SK-N-DZ (cell line): ENCODE measurements around the gene CPSF4L.

Source experiments
- DNase-seq: peaks from one replicate; pipeline ENCODE4 v3.0.0-alpha.2; 2015; ENCODE audit warnings: low spot score

CPSF4L gene

DNA sequence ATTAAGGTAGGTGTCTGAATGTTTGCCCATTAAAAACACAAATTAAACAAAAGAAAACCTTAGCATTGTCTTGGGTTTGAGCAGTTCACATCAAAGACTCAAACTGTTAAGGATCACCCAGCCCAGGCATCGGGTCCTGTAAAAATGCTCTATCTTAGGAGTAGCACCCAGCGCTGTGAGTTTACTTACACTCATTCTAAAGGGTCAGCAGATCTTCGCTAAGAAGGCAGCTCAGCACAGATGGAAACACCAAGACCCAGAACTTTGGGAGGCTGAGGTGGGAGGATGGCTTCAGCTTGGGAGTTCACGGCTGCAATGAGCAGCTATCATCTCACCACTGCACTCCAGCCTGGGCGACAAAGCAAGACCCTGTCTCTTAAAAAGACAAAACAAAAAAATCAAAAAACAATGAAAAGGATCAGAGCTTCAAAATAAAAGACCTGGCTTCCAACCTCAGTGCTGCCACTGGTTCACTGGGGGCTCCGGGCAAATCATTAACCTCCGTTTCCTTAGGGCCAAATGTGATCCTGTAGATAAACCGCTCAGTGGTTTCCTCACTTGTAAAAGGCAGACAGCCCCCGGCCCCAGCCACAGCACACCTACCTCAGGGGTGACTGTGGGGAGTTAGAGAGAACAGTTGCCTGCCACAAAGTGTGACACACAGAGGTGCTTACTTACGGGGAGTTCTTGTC, 57.7 kb downstream of the CPSF4L start:
- no peak for DNase-seq

DNA sequence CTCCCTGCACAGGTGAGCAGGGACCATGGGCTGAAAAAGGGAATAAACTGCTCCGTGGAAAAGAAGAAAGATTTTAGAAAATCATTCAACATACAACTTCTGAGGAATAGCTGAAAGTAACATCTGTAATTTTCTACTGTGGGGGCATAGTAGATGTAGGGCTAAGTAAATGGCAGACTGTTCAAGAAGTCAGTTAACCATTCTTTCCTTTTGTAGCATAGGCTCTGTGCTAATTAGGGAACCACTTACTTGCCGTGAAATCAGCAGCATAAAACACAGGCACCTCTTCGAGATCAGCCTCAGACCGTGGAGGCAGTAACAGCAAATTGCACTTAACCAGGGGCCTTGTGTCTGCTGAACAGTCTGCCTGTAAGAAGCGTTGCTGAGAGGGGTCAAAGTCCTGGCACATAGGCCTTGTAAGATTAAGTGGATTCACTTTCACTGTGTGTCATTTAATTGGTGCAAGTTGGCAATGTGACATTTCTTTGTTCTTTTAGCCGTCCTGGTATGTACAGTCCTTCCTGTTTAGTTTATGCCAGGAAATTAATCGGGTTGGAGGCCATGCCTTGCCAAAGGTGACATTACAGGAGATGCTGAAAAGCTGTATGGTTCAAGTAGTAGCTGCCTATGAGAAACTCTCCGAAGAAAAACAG, 58.4 kb downstream of the CPSF4L start:
- no peak for DNase-seq

DNA sequence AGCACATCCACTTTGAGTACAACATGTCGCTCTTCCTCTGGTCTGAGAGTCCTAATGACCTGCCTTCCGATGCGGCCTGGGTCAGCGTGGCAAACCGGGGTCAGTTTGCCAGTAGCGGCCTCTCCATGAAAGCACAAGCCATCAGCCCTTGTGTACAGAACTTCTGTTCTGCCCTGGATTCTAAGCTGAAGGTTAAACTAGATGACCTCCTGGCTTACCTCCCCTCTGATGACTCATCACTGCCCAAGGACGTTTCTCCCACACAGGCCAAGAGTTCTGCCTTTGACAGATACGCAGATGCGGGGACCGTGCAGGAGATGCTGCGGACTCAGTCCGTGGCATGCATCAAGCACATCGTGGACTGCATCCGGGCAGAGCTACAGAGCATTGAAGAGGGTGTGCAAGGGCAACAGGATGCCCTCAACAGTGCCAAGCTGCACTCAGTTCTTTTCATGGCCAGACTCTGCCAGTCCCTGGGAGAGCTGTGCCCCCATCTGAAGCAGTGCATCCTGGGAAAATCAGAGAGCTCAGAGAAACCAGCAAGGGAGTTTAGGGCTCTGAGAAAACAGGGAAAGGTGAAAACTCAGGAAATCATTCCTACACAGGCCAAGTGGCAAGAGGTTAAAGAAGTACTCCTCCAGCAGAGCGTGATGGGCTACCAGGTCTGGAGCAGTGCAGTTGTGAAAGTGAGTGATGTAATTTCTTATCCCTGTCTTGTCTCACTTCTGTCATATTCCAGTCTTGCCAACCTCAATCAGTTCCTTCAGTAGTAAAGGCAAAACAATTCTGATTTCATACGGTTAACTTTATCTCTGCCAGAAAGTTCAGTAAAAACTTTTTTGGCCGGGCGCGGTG, 60.2 kb downstream of the CPSF4L start:
- DNase-seq, result no peak

DNA sequence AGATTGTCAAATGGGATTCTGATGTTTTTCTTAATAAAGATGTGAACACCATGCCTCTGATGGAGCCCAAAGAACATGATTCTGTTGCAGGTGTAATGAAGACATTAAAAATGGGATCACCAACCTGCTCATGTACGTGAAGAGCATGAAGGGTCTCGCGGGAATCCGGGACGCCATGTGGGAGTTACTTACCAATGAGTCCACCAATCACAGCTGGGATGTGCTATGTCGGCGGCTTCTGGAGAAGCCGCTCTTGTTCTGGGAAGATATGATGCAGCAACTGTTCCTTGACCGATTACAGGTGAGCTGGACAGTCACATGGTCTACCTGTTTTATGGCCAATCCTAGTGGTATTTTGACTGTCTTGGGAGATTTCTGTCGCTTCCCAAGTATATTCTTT, 61.2 kb downstream of the CPSF4L start:
- DNase-seq, result no peak

DNA sequence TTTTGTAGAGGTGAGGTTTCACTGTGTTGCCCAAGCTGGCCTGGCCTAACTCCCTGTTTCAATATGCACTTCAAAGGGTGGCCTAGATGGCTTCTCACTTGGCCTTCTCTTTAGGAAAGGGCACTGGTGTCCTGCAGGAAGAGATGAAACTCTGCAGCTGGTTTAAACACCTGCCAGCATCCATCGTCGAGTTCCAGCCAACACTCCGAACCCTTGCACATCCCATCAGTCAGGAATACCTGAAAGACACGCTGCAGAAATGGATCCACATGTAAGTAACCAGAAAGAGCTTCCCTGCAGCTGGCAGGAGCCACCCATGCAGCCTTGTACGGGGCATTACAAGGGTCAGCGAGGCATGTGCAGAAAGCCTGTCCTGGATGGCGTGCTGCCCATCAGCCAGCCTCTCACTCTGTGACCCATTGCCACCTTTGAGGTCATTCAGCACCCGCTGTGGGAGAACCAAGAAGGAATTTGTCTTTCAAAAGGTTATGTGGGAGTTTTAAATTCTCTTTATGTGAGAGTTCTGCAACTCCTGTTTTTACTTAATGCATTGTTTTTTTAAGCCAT, 61.8 kb downstream of the CPSF4L start:
- no peak for DNase-seq

DNA sequence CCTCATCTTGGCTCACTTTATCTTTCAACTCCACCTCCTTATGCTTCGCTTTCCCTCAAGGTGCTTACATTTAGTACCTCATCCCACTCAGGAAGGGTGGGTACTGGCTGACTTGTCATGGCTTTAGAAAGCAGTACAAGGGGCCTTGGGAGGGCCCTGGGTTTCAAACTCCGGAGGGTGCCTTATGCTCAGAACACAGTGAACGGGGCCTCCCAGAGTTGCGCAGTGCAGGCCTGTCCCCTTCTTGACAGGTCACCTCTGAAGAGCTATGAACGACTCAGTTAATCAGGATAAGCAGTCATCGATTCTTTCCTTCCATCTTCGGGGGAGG, 62.8 kb downstream of the CPSF4L start:
- no peak for DNase-seq
